Measurements from ENCODE around the gene KANSL1. TPM values are rescaled to one million over a fixed set of nuclear protein-coding genes. Genes with fewer than 3 reads are reported as not detected.

KANSL1 gene
- total RNA-seq, 1 experiment from 2014 or later, result 83.0 TPM

DNA sequence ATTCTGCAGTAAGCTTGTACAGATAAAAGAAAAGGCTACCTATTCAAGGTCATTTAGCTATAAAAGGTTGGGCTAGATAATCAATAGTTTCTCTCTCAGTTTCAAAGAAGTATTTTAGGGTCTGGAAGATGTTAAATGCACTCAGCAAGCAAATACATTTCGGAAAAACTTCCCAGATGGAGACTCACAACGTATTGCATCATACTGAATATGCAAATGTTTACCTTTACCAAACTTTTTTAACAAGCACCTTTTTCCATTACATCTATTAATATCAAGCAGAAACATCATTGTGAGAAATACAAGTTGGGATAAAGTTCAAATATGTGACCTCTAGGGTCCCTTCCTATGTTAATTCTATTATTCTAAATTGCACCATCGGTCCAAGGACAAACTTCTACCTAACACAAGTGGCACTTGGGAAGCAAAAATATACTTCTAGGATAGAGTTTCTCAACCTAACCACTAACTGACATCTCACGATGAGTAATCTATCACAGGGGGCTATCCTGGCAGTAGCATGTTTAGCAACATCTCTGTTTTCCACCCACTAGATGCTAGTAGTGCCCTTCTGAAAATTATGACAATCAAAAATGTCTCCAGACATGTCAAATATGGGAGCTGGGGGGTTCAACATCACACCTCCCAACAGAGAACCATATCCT, 14.5 kb downstream of the KANSL1 start:
- ChIA-PET CTCF (no interaction called here), POLR2A (no interaction called here)
- BruUV-seq (replicated peaks), result no TSS peak
- TF ChIP-seq, protein P1, sequence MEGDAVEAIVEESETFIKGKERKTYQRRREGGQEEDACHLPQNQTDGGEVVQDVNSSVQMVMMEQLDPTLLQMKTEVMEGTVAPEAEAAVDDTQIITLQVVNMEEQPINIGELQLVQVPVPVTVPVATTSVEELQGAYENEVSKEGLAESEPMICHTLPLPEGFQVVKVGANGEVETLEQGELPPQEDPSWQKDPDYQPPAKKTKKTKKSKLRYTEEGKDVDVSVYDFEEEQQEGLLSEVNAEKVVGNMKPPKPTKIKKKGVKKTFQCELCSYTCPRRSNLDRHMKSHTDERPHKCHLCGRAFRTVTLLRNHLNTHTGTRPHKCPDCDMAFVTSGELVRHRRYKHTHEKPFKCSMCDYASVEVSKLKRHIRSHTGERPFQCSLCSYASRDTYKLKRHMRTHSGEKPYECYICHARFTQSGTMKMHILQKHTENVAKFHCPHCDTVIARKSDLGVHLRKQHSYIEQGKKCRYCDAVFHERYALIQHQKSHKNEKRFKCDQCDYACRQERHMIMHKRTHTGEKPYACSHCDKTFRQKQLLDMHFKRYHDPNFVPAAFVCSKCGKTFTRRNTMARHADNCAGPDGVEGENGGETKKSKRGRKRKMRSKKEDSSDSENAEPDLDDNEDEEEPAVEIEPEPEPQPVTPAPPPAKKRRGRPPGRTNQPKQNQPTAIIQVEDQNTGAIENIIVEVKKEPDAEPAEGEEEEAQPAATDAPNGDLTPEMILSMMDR (IDR thresholded peaks at IDR 0.05; ENCODE audit: insufficient read depth in 1 of 2, low read depth in 1 of 2, low read length in 1 of 2, severe bottlenecking in 1 of 2, unreplicated experiment in 1 of 2), result no peak
- no peaks in the 10 kb centered on the region for H3K36me3 ChIP-seq (ENCODE audit: control insufficient read depth, insufficient read depth, low read length)
- Mint-ChIP-seq H3K27me3 (ENCODE audit: insufficient read depth, unreplicated experiment) (no peaks in the 10 kb centered on the region), H3K4me1 (ENCODE audit: low read depth, unreplicated experiment) (peaks cover 40% of the 10 kb centered on the region), H3K9me3 (ENCODE audit: unreplicated experiment) (no peaks in the 10 kb centered on the region), H3K27ac (ENCODE audit: unreplicated experiment) (no peak overlapping the region), H3K4me3 (ENCODE audit: unreplicated experiment) (no peak overlapping the region), H3K36me3 (ENCODE audit: insufficient read depth, unreplicated experiment) (peaks cover 25% of the 10 kb centered on the region)
- intact Hi-C loops (cut with micrococcal nuclease; ENCODE audit: unreplicated experiment), result no loop called here
- peaks cover 5% of the 10 kb centered on the region; the same call in 1 of the 2 replicates for H3K4me1 ChIP-seq
- no peaks in the 10 kb centered on the region for H3K9me3 ChIP-seq
- H3K4me3 ChIP-seq (ENCODE audit: low read depth, low read length), result no peak overlapping the region
- H3K27me3 ChIP-seq (replicated peaks; ENCODE audit: control insufficient read depth, insufficient read depth, low read length), result no peaks in the 10 kb centered on the region
- no peak for DNase-seq

DNA sequence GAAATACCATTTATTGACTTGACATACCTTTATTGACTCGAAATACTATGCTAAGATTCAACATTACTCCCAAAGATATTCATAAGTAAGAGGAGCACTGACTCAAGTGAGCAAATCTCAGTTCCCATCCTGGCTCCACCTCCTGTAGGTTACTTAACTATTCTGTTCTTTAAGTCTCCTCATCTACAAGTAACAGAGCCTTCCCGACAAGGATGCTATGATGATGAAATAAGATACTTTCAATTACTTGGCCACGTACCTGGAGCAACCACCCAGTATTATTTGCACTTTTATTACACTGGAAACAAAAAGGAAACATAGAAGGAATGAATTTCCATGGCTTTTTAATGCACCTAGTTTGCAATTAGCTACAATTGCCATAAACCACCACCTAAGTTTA, 16.3 kb downstream of the KANSL1 start:
- DNase-seq, result no peak
- H3K27me3 Mint-ChIP-seq (ENCODE audit: insufficient read depth, unreplicated experiment), result no peaks in the 10 kb centered on the region
- H3K9me3 Mint-ChIP-seq (ENCODE audit: unreplicated experiment), result no peaks in the 10 kb centered on the region
- peaks cover 32% of the 10 kb centered on the region for H3K4me1 Mint-ChIP-seq (ENCODE audit: low read depth, unreplicated experiment)
- no peaks in the 10 kb centered on the region for H3K27me3 ChIP-seq (replicated peaks; ENCODE audit: control insufficient read depth, insufficient read depth, low read length)
- H3K36me3 ChIP-seq (ENCODE audit: control insufficient read depth, insufficient read depth, low read length), result no peaks in the 10 kb centered on the region
- H3K36me3 Mint-ChIP-seq (ENCODE audit: insufficient read depth, unreplicated experiment), result peaks cover 38% of the 10 kb centered on the region
- ChIA-PET POLR2A (no interaction called here), CTCF (no interaction called here)
- H3K4me1 ChIP-seq, result peaks cover 5% of the 10 kb centered on the region; the same call in 1 of the 2 replicates
- intact Hi-C loops (cut with micrococcal nuclease; ENCODE audit: unreplicated experiment), result no loop called here
- H3K27ac Mint-ChIP-seq (ENCODE audit: unreplicated experiment), result no peak overlapping the region
- no peak overlapping the region for H3K4me3 ChIP-seq (ENCODE audit: low read depth, low read length)
- H3K9me3 ChIP-seq, result no peaks in the 10 kb centered on the region
- no TSS peak for BruUV-seq (replicated peaks)
- no peak overlapping the region for H3K4me3 Mint-ChIP-seq (ENCODE audit: unreplicated experiment)
- TF ChIP-seq, protein P1 (IDR thresholded peaks at IDR 0.05; ENCODE audit: insufficient read depth in 1 of 2, low read depth in 1 of 2, low read length in 1 of 2, severe bottlenecking in 1 of 2, unreplicated experiment in 1 of 2), result no peak

DNA sequence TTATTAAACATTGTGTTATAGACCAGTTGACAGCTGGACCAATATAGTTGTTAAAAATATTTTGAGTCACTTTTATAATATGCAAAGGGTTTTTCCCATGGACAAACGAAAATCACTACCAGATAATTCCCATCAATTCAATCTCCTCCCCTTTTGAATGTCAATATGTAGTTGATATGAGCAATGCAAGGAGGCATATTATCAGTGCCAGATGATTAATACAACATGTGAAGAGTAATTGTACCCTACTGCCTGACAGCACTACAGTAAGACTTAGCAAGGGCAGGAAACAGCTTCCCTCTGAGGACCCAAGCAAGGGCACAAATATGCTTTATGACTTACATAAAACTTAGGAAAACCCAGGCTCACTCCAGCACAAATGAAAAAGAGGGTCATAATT, 17.3 kb downstream of the KANSL1 start:
- H3K4me1 ChIP-seq, result peaks cover 5% of the 10 kb centered on the region; the same call in 1 of the 2 replicates
- no TSS peak for BruUV-seq (replicated peaks)
- no peaks in the 10 kb centered on the region for H3K9me3 Mint-ChIP-seq (ENCODE audit: unreplicated experiment)

More for the DNA sequence above, 17.3 kb downstream of the KANSL1 start:
- no peak for DNase-seq
- ChIA-PET CTCF (no interaction called here), POLR2A (interaction anchor here (0.6 kb wide), 1 partner anchor 744 kb away, joined by 6 read pairs; no protein-coding TSS in a partner anchor)
- H3K4me3 Mint-ChIP-seq (ENCODE audit: unreplicated experiment), result no peak overlapping the region
- no peak overlapping the region for H3K27ac Mint-ChIP-seq (ENCODE audit: unreplicated experiment)
- H3K9me3 ChIP-seq, result no peaks in the 10 kb centered on the region
- TF ChIP-seq, protein P1 (IDR thresholded peaks at IDR 0.05; ENCODE audit: insufficient read depth in 1 of 2, low read depth in 1 of 2, low read length in 1 of 2, severe bottlenecking in 1 of 2, unreplicated experiment in 1 of 2), result no peak
- no peaks in the 10 kb centered on the region for H3K27me3 Mint-ChIP-seq (ENCODE audit: insufficient read depth, unreplicated experiment)
- H3K27me3 ChIP-seq (replicated peaks; ENCODE audit: control insufficient read depth, insufficient read depth, low read length), result no peaks in the 10 kb centered on the region
- H3K36me3 ChIP-seq (ENCODE audit: control insufficient read depth, insufficient read depth, low read length), result 0 out of 2 replicates have a peak, but pooled peaks cover under 1% of the 10 kb centered on the region
- intact Hi-C loops (cut with micrococcal nuclease; ENCODE audit: unreplicated experiment), result no loop called here
- H3K4me3 ChIP-seq (ENCODE audit: low read depth, low read length), result no peak overlapping the region
- peaks cover 41% of the 10 kb centered on the region for H3K36me3 Mint-ChIP-seq (ENCODE audit: insufficient read depth, unreplicated experiment)
- H3K4me1 Mint-ChIP-seq (ENCODE audit: low read depth, unreplicated experiment), result peaks cover 30% of the 10 kb centered on the region
